ENCODE measurements around the gene PRSS16.
"Not testable (repeated sequence)": the region's sequence is repeated elsewhere in the genome, so short reads cannot be mapped to it uniquely, and the experiment has no call there.

Gene PRSS16

GRCh38 chr6:27242589-27243265, 4.8 kb upstream of the PRSS16 start:
- no peak for DNase-seq (ENCODE audit: low read depth in 2 of 2)

GRCh38 chr6:27248783-27249182, 1.3 kb downstream of the PRSS16 start:
- no peak for DNase-seq (ENCODE audit: low read depth in 2 of 2)

- DNase-seq (ENCODE audit: low read depth in 2 of 2): no peak
Measured at GRCh38 chr6:27250277-27251111, 3.0 kb downstream of the PRSS16 start.

GRCh38 chr6:27251112-27251605, 3.7 kb downstream of the PRSS16 start:
- DNase-seq (ENCODE audit: low read depth in 2 of 2): peak; percentile 34 to 52

- peak; percentile 22 to 54 for DNase-seq (ENCODE audit: low read depth in 2 of 2)
Measured at GRCh38 chr6:27251606-27252251, 4.2 kb downstream of the PRSS16 start.

GRCh38 chr6:27254566-27254965, 7.1 kb downstream of the PRSS16 start:
- DNase-seq (ENCODE audit: low read depth in 2 of 2): no peak

- no peak for DNase-seq (ENCODE audit: low read depth in 2 of 2)
Measured at GRCh38 chr6:27255866-27256265, 8.4 kb downstream of the PRSS16 start.

GRCh38 chr6:27260369-27260768, 12.9 kb downstream of the PRSS16 start:
- no peak for DNase-seq (ENCODE audit: low read depth in 2 of 2)

GRCh38 chr6:27260836-27261375, 13.4 kb downstream of the PRSS16 start:
- no peak for DNase-seq (ENCODE audit: low read depth in 2 of 2)

- DNase-seq (ENCODE audit: low read depth in 2 of 2): no peak
Measured at GRCh38 chr6:27263886-27264285, 16.4 kb downstream of the PRSS16 start.

- not testable (repeated sequence) for DNase-seq (ENCODE audit: low read depth in 2 of 2)
Measured at GRCh38 chr6:27267003-27267402, 19.5 kb downstream of the PRSS16 start.

- DNase-seq (ENCODE audit: low read depth in 2 of 2): no peak
Measured at GRCh38 chr6:27267857-27268434, 20.4 kb downstream of the PRSS16 start.

- no peak for DNase-seq (ENCODE audit: low read depth in 2 of 2)
Measured at GRCh38 chr6:27268803-27269202, 21.3 kb downstream of the PRSS16 start.

- DNase-seq (ENCODE audit: low read depth in 2 of 2): no peak
Measured at GRCh38 chr6:27273783-27274182, 26.3 kb downstream of the PRSS16 start.

GRCh38 chr6:27275025-27275956, 27.8 kb downstream of the PRSS16 start:
- no peak for DNase-seq (ENCODE audit: low read depth in 2 of 2)

GRCh38 chr6:27279513-27280063, 32.1 kb downstream of the PRSS16 start:
- DNase-seq (ENCODE audit: low read depth in 2 of 2): no peak

- no peak for DNase-seq (ENCODE audit: low read depth in 2 of 2)
Measured at GRCh38 chr6:27280064-27280539, 32.6 kb downstream of the PRSS16 start.

- no peak for DNase-seq (ENCODE audit: low read depth in 2 of 2)
Measured at GRCh38 chr6:27280540-27281000, 33.1 kb downstream of the PRSS16 start.

GRCh38 chr6:27281105-27281539, 33.6 kb downstream of the PRSS16 start:
- DNase-seq (ENCODE audit: low read depth in 2 of 2): no peak

- no peak for DNase-seq (ENCODE audit: low read depth in 2 of 2)
Measured at GRCh38 chr6:27281569-27281968, 34.1 kb downstream of the PRSS16 start.

All from stimulated activated CD8-positive, alpha-beta memory T cell treated with anti-CD3 and anti-CD28 coated beads, Interleukin-7, amount 100 ng/mL, for 4 hours (primary cell).